Upper lobe of left lung (tissue), 4 donors: ENCODE data around the gene PLA2G15.

Source experiments
- EP300 ChIP-seq, 4 donors: sonication (generic); formaldehyde crosslinking; IDR thresholded peaks; one replicate each; pipeline ENCODE4 v1.5.1; 2017; ENCODE audit warnings: antibody characterized with exemption in 4 of 4, control low read depth in 2 of 4
- POLR2AphosphoS5 ChIP-seq, 2 donors: sonication (generic); formaldehyde crosslinking; IDR thresholded peaks; one replicate each; pipeline ENCODE4 v1.5.1; 2017; ENCODE audit warnings: antibody characterized with exemption in 2 of 2
- TF ChIP-seq, protein P1 (sequence below), 6 experiments: fragments of 450-650 bp in 4 of 6; fragments of 200-600 bp in 2 of 6; sonication (generic) in 2 of 6; IDR thresholded peaks; one replicate each; pipeline ENCODE4 v1.5.1; 2016 to 2019; ENCODE audit warnings: antibody characterized with exemption in 6 of 6

DNA sequence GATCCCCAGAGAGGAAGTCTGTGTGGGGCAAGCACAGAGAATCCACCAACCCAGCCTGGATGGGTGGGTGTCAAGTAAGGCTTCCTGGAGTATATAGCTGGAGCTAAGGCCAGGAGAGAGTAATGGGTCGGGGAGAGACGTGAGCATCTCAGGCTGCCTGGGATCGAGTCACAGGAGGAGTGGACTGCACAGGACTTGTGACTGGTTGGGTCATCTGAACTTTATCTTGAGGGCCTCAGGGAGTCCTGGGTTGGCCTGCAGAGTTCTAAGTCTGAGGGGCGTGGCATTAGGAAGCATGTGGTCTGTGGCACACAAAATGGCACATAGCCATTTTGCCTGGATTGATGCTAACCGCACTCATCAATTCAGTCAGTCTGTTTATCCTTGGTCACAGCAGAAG, 1.5 kb downstream of the PLA2G15 start:
- TF ChIP-seq, protein P1, sequence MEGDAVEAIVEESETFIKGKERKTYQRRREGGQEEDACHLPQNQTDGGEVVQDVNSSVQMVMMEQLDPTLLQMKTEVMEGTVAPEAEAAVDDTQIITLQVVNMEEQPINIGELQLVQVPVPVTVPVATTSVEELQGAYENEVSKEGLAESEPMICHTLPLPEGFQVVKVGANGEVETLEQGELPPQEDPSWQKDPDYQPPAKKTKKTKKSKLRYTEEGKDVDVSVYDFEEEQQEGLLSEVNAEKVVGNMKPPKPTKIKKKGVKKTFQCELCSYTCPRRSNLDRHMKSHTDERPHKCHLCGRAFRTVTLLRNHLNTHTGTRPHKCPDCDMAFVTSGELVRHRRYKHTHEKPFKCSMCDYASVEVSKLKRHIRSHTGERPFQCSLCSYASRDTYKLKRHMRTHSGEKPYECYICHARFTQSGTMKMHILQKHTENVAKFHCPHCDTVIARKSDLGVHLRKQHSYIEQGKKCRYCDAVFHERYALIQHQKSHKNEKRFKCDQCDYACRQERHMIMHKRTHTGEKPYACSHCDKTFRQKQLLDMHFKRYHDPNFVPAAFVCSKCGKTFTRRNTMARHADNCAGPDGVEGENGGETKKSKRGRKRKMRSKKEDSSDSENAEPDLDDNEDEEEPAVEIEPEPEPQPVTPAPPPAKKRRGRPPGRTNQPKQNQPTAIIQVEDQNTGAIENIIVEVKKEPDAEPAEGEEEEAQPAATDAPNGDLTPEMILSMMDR (IDR thresholded peaks at IDR 0.05): no peak
- TF ChIP-seq EP300 (IDR thresholded peaks at IDR 0.05) (no peak), POLR2AphosphoS5 (IDR thresholded peaks at IDR 0.05) (no peak)
